Erythroblast (primary cell): ENCODE measurements around the gene IGF1.

Experiments
- DNase-seq, 2 experiments: peaks; one replicate each; lab custom pipeline; 2025; lab: John Stamatoyannopoulos, UW
- GATA1 ChIP-seq: IDR thresholded peaks from 2 replicates; pipeline ENCODE4 v1.6.1; 2011; ENCODE audit warnings: low read depth, mild to moderate bottlenecking, control low read depth, low read length, moderate library complexity
- POLR2A ChIP-seq: IDR thresholded peaks from 2 replicates; pipeline ENCODE4 v1.6.1; 2011; ENCODE audit warnings: mild to moderate bottlenecking, low read length

Gene IGF1

GRCh38 chr12:102438827-102439210 lies 41.5 kb downstream of the IGF1 start:
- TF ChIP-seq GATA1 (no peak), POLR2A (no peak)

GRCh38 chr12:102438047-102438826 lies 42.1 kb downstream of the IGF1 start:
- TF ChIP-seq POLR2A, result no peak
- TF ChIP-seq GATA1, result no peak
- DNase-seq, result no peak

More at GRCh38 chr12:102438827-102439210, 41.5 kb downstream of the IGF1 start:
- no peak for DNase-seq

- TF ChIP-seq GATA1 (no peak), POLR2A (no peak)
- no peak for DNase-seq
Observed at GRCh38 chr12:102437511-102437910, 42.9 kb downstream of the IGF1 start.

GRCh38 chr12:102436867-102437266 lies 43.5 kb downstream of the IGF1 start:
- no peak for DNase-seq
- no peak for TF ChIP-seq POLR2A
- TF ChIP-seq GATA1, result no peak

GRCh38 chr12:102435827-102436436 lies 44.4 kb downstream of the IGF1 start:
- no peak for TF ChIP-seq POLR2A
- TF ChIP-seq GATA1, result no peak
- DNase-seq, result no peak

- no peak for DNase-seq
- TF ChIP-seq GATA1, result no peak
- no peak for TF ChIP-seq POLR2A
Observed at GRCh38 chr12:102433304-102433703, 47.1 kb downstream of the IGF1 start.

- no peak for DNase-seq
Observed at GRCh38 chr12:102430661-102431060, 49.7 kb downstream of the IGF1 start.

GRCh38 chr12:102429211-102430154 lies 50.9 kb downstream of the IGF1 start:
- no peak for DNase-seq
- no peak for TF ChIP-seq POLR2A
- no peak for TF ChIP-seq GATA1

More at GRCh38 chr12:102430661-102431060, 49.7 kb downstream of the IGF1 start:
- no peak for TF ChIP-seq GATA1
- TF ChIP-seq POLR2A, result no peak

- TF ChIP-seq GATA1 (no peak), POLR2A (no peak)
- no peak for DNase-seq
Observed at GRCh38 chr12:102427543-102427941, 52.8 kb downstream of the IGF1 start.

GRCh38 chr12:102426599-102427542 lies 53.5 kb downstream of the IGF1 start:
- TF ChIP-seq GATA1, result no peak
- TF ChIP-seq POLR2A, result no peak
- DNase-seq, result no peak

GRCh38 chr12:102425109-102426039 lies 55.0 kb downstream of the IGF1 start:
- no peak for TF ChIP-seq POLR2A
- TF ChIP-seq GATA1, result no peak
- no peak for DNase-seq

- no peak for TF ChIP-seq GATA1
- no peak for TF ChIP-seq POLR2A
- DNase-seq, result no peak
Observed at GRCh38 chr12:102423462-102423861, 56.9 kb downstream of the IGF1 start.
